Measurements from ENCODE around the gene APBB1IP.

The APBB1IP gene

GRCh38 chr10:26544932-26545331 is 106.8 kb downstream of the APBB1IP start:
- Histone ChIP-seq H2BK5ac (ENCODE audit: low read depth, low read length, poor library complexity) (no peak overlapping the region), H3K4me1 (ENCODE audit: control insufficient read depth in 1 of 2, insufficient read depth in 2 of 2, low read length in 2 of 2) (no peaks in the 10 kb centered on the region), H3K4me3 (ENCODE audit: low read depth, low read length) (no peak overlapping the region), H3K27ac (ENCODE audit: low read depth, low read length) (no peak overlapping the region), H3K4me2 (ENCODE audit: low read length) (no peak overlapping the region), H3K14ac (ENCODE audit: low read length) (no peak overlapping the region), H3K4ac (ENCODE audit: low read depth, low read length) (no peak overlapping the region), H3K9me3 (ENCODE audit: insufficient read depth, low read depth, low read length) (no peaks in the 10 kb centered on the region), H4K12ac (ENCODE audit: low read depth, low read length) (no peak overlapping the region), H3K23ac (ENCODE audit: low read length) (no peak overlapping the region), H2BK12ac (ENCODE audit: low read length) (no peak overlapping the region), H2AK5ac (ENCODE audit: low read length) (no peak overlapping the region), H3K79me1 (ENCODE audit: low read length) (no peaks in the 10 kb centered on the region), H4K91ac (ENCODE audit: low read depth, low read length) (no peak overlapping the region), H3K79me2 (ENCODE audit: control insufficient read depth, insufficient read depth, low read length, poor library complexity) (no peaks in the 10 kb centered on the region), H3K18ac (ENCODE audit: low read length) (no peak overlapping the region), H4K8ac (ENCODE audit: low read depth, low read length) (no peak overlapping the region), H2AFZ (ENCODE audit: insufficient read depth, low read length, poor library complexity) (no peak overlapping the region), H2BK120ac (ENCODE audit: insufficient read depth, low read length, poor library complexity) (no peak overlapping the region), H3K9ac (ENCODE audit: low read length) (no peak overlapping the region), H3K27me3 (ENCODE audit: insufficient read depth, low read length) (no peaks in the 10 kb centered on the region), H3K36me3 (ENCODE audit: control insufficient read depth in 1 of 2, insufficient read depth in 2 of 2, low read length in 2 of 2) (peaks cover 0 to 4% of the 10 kb centered on the region in 2 experiments)
- DNase-seq = no peak

- Histone ChIP-seq H3K79me2 (ENCODE audit: control insufficient read depth, insufficient read depth, low read length, poor library complexity) (no peaks in the 10 kb centered on the region), H3K9me3 (ENCODE audit: insufficient read depth, low read depth, low read length) (no peaks in the 10 kb centered on the region), H3K79me1 (ENCODE audit: low read length) (peaks cover under 1% of the 10 kb centered on the region), H3K23ac (ENCODE audit: low read length) (no peak overlapping the region), H2BK120ac (ENCODE audit: insufficient read depth, low read length, poor library complexity) (peak overlapping the region; percentile 38), H3K27ac (ENCODE audit: low read depth, low read length) (no peak overlapping the region), H4K91ac (ENCODE audit: low read depth, low read length) (no peak overlapping the region), H2AFZ (ENCODE audit: insufficient read depth, low read length, poor library complexity) (no peak overlapping the region), H3K4me3 (ENCODE audit: low read depth, low read length) (no peak overlapping the region), H2AK5ac (ENCODE audit: low read length) (no peak overlapping the region), H3K4me1 (ENCODE audit: control insufficient read depth in 1 of 2, insufficient read depth in 2 of 2, low read length in 2 of 2) (no peaks in the 10 kb centered on the region), H4K12ac (ENCODE audit: low read depth, low read length) (no peak overlapping the region), H3K18ac (ENCODE audit: low read length) (no peak overlapping the region), H3K9ac (ENCODE audit: low read length) (no peak overlapping the region), H2BK5ac (ENCODE audit: low read depth, low read length, poor library complexity) (peak overlapping the region; percentile 59), H3K4ac (ENCODE audit: low read depth, low read length) (no peak overlapping the region), H2BK12ac (ENCODE audit: low read length) (peak overlapping the region; percentile 55), H3K36me3 (ENCODE audit: control insufficient read depth in 1 of 2, insufficient read depth in 2 of 2, low read length in 2 of 2) (peaks cover 0 to 4% of the 10 kb centered on the region in 2 experiments), H3K27me3 (ENCODE audit: insufficient read depth, low read length) (no peaks in the 10 kb centered on the region), H4K8ac (ENCODE audit: low read depth, low read length) (peak overlapping the region; percentile 76), H3K4me2 (ENCODE audit: low read length) (no peak overlapping the region), H3K14ac (ENCODE audit: low read length) (peak overlapping the region; percentile 7)
- DNase-seq = no peak
- no CpG with 5 or more reads among the region's 15 CpGs for WGBS (ENCODE audit: extremely low coverage, insufficient coverage, insufficient read length)
These were observed 112.8 kb downstream of the APBB1IP start for GRCh38 chr10:26550774-26551526.

DNA sequence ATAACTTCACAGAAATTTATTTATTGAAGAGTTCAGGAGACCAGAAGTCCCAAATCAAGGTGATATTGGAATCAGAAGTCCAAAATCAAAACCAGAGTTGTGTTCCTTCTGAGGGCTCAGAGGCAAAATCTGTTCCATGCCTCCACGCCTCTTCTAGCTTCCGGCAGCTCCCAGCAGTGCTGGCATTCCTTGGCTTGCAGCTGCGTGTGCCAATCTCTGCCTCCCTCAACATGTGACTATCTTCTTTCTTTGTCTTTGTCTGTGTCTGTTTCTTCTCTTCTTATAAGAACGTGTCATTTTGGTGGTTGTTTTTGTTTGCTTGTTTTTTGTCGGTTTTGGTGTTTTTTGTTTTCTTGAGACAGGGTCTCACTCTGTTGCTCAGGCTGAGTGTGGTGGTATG is 116.1 kb downstream of the APBB1IP start:
- Histone ChIP-seq H2AFZ (ENCODE audit: insufficient read depth, low read length, poor library complexity) (no peak overlapping the region), H3K4me1 (ENCODE audit: control insufficient read depth in 1 of 2, insufficient read depth in 2 of 2, low read length in 2 of 2) (peaks cover 0 to 3% of the 10 kb centered on the region in 2 experiments), H3K4ac (ENCODE audit: low read depth, low read length) (no peak overlapping the region), H3K4me3 (ENCODE audit: low read depth, low read length) (no peak overlapping the region), H4K8ac (ENCODE audit: low read depth, low read length) (no peak overlapping the region), H3K14ac (ENCODE audit: low read length) (no peak overlapping the region), H2BK120ac (ENCODE audit: insufficient read depth, low read length, poor library complexity) (no peak overlapping the region), H3K4me2 (ENCODE audit: low read length) (no peak overlapping the region), H2AK5ac (ENCODE audit: low read length) (no peak overlapping the region), H3K9ac (ENCODE audit: low read length) (no peak overlapping the region), H3K27me3 (ENCODE audit: insufficient read depth, low read length) (no peaks in the 10 kb centered on the region), H4K91ac (ENCODE audit: low read depth, low read length) (no peak overlapping the region), H2BK5ac (ENCODE audit: low read depth, low read length, poor library complexity) (no peak overlapping the region), H2BK12ac (ENCODE audit: low read length) (no peak overlapping the region), H3K18ac (ENCODE audit: low read length) (no peak overlapping the region), H3K27ac (ENCODE audit: low read depth, low read length) (no peak overlapping the region), H4K12ac (ENCODE audit: low read depth, low read length) (no peak overlapping the region), H3K36me3 (ENCODE audit: control insufficient read depth in 1 of 2, insufficient read depth in 2 of 2, low read length in 2 of 2) (peaks cover 0 to 4% of the 10 kb centered on the region in 2 experiments), H3K9me3 (ENCODE audit: insufficient read depth, low read depth, low read length) (no peaks in the 10 kb centered on the region), H3K79me2 (ENCODE audit: control insufficient read depth, insufficient read depth, low read length, poor library complexity) (no peaks in the 10 kb centered on the region), H3K23ac (ENCODE audit: low read length) (no peak overlapping the region), H3K79me1 (ENCODE audit: low read length) (peaks cover 3% of the 10 kb centered on the region)
- no CpG with 5 or more reads among the region's 5 CpGs for WGBS (ENCODE audit: extremely low coverage, insufficient coverage, insufficient read length)
- DNase-seq = no peak

DNA sequence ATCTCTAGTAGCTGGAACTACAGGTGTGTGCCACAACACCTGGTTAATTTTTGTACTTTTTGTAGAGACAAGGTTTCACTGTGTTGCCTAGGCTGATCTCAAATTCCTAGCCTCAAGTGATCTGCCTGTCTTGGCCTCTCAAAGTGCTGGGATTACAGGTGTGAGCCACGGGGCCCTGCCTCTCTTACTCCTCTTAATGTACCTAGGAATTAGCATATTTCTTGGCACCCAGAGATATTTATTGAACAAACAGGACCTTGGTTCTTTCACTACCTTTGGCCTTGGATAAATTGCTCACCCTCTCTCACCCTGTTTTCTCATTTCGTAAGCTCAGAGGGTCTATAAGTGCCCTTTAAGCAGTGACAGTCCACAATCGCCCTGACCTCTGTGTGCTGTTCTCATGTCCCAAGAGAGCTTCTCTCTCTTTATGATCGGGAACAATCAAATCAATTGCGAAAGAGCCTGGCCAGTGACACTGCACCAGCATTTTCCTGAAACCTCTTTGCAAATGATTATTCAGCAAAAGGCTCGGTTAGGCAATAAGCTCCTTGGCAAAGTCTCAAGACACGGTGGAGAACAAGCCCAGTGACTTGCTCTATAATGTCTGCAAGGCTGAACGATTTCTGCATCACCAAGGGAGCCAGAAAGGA is 117.7 kb downstream of the APBB1IP start:
- H3K79me1 ChIP-seq (ENCODE audit: low read length) = peaks cover 3% of the 10 kb centered on the region
- peak; percentile 50 to 74 for DNase-seq
- peak overlapping the region; percentile 8 for H2BK12ac ChIP-seq (ENCODE audit: low read length)
- H3K27me3 ChIP-seq (ENCODE audit: insufficient read depth, low read length) = no peaks in the 10 kb centered on the region
- peak overlapping the region; percentile 42 for H4K91ac ChIP-seq (ENCODE audit: low read depth, low read length)
- no peak overlapping the region for H2AK5ac ChIP-seq (ENCODE audit: low read length)
- H3K27ac ChIP-seq (ENCODE audit: low read depth, low read length) = no peak overlapping the region
- no peaks in the 10 kb centered on the region for H3K79me2 ChIP-seq (ENCODE audit: control insufficient read depth, insufficient read depth, low read length, poor library complexity)
- H3K4me3 ChIP-seq (ENCODE audit: low read depth, low read length) = no peak overlapping the region
- H3K36me3 ChIP-seq (ENCODE audit: control insufficient read depth in 1 of 2, insufficient read depth in 2 of 2, low read length in 2 of 2) = peaks cover 4% of the 10 kb centered on the region in 2 experiments
- H3K4ac ChIP-seq (ENCODE audit: low read depth, low read length) = no peak overlapping the region
- H3K4me2 ChIP-seq (ENCODE audit: low read length) = no peak overlapping the region
- no peak overlapping the region for H4K8ac ChIP-seq (ENCODE audit: low read depth, low read length)
- no peak overlapping the region for H2AFZ ChIP-seq (ENCODE audit: insufficient read depth, low read length, poor library complexity)
- no peak overlapping the region for H3K18ac ChIP-seq (ENCODE audit: low read length)
- H4K12ac ChIP-seq (ENCODE audit: low read depth, low read length) = no peak overlapping the region
- H2BK5ac ChIP-seq (ENCODE audit: low read depth, low read length, poor library complexity) = no peak overlapping the region
- H3K9me3 ChIP-seq (ENCODE audit: insufficient read depth, low read depth, low read length) = peaks cover 2% of the 10 kb centered on the region
- H3K23ac ChIP-seq (ENCODE audit: low read length) = no peak overlapping the region
- no peak overlapping the region for H3K9ac ChIP-seq (ENCODE audit: low read length)
- H2BK120ac ChIP-seq (ENCODE audit: insufficient read depth, low read length, poor library complexity) = peak overlapping the region; percentile 58
- no peak overlapping the region for H3K14ac ChIP-seq (ENCODE audit: low read length)
- no CpG with 5 or more reads among the region's 8 CpGs for WGBS (ENCODE audit: extremely low coverage, insufficient coverage, insufficient read length)
- peaks cover 0 to 3% of the 10 kb centered on the region in 2 experiments for H3K4me1 ChIP-seq (ENCODE audit: control insufficient read depth in 1 of 2, insufficient read depth in 2 of 2, low read length in 2 of 2)
